HG02970 (cell line): Measurements from ENCODE around the gene MUSK.
"Not testable (repeated sequence)": the region's sequence is repeated elsewhere in the genome, so short reads cannot be mapped to it uniquely, and the experiment has no call there.

Source experiments
- ATAC-seq: cut with Tn5 transposase; IDR thresholded peaks from one replicate; pipeline ENCODE4 v1.9.1; 2021; ENCODE audit warnings: mild to moderate bottlenecking, moderate library complexity, moderate number of reproducible peaks; ENCODE audit not compliant: unreplicated experiment, low FRiP score

The MUSK gene

DNA sequence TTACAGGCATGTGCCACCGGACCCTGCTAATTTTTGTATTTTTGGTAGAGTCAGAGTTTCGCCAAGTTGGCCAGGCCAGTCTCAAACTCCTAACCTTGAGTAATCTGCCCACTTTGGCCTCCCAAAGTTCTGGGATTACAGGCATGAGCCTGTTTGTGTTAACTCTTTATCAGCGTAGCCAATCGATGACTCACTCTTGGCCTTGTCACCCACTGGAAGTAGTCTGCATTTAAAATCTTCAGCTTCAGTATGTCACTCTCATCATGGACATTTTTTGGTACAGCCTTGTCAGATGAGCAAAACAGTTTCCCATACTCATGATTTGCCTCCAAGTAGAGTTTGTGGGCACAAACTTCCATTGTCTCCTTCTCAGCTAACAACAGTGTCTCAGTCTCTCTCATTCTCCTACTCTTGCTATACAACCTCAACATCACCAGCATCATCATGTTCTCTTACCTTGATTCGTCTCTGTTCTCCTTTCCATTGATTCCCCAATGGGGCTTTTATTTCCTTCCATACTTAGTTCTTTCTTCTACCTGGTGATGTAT is 22.5 kb downstream of the MUSK start:
- ATAC-seq, result no peak

DNA sequence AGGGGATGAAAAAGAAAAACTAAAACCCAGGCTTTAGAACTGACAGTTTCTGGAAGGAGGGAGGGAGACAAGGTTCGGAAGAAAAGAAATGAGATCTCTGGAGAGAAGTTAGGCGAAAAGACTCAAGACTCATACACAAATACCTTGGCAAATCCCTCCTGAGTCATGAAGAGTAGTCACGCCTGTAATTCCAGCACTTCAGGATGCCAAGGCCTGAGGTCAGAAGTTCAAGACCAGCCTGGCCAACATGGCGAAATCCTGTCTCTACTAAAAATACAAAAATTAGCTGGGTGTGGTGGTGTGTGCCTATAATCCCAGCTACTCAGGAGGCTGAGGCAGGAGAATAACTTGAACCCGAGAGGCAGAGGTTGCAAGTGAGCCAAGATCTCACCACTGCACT is 27.3 kb downstream of the MUSK start:
- not testable (repeated sequence) for ATAC-seq

DNA sequence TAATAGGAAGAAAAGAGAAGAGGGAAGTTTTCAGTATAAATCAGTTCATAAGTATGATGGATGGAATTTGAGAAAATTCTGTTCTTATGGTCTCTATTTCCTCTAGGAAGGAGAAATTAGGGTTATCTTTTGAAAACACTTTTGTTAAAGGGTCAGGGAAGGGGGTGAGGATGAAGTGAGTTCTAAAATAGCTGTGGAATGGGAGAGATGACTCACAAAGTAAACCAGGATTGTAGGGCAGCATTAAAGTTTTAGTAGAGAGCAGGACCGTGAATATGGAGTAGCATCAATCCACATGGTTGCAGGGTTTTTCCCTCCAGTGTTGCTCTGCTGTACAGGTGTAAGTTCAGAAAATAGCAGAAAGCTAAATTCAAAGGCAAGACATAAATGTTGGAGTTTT is 32.4 kb downstream of the MUSK start:
- no peak for ATAC-seq

- no peak for ATAC-seq
These were observed 35.1 kb downstream of the MUSK start for GRCh38 chr9:110703669-110704068.

- ATAC-seq, result no peak
These were observed 38.8 kb downstream of the MUSK start for GRCh38 chr9:110707419-110707818.

DNA sequence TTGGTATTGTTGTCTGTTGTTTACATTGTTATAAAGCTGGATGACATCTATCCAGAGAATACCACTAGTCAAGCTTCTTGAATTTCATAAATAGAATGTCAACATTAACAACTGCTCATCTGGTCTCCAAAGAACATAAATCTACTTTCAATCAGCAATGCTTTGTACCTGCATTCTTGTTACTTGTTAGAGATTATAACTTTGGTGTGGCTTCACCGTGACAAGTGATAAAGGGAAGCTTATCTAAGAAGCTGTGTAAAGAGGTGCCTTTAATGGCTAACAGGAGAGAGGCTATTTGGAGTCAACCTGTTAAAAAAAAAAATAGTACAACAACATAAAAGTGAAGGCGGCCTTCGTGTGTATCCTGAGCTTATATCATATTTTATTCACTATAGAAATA is 41.8 kb downstream of the MUSK start:
- ATAC-seq, result no peak

GRCh38 chr9:110712955-110713354 is 44.4 kb downstream of the MUSK start:
- no peak for ATAC-seq

DNA sequence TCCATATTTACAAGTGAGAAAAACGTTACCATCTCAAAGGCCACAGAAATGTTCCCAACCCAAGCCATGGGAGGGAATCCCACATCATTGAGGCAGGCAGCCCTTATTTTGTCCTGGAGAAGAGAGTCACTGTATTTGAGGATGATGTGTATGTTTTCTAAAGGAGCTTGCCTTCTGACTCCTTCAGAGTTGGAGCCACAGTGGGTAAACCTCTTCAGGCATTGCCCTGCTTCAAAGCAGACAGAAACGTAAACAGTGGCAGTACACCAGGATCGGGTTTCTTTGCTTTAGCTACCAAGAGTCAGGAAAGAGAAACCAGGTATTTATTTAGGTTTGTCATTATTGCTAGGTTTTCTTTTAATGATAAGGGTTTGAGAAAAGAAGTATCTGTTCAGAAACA is 45.7 kb downstream of the MUSK start:
- ATAC-seq, result no peak

DNA sequence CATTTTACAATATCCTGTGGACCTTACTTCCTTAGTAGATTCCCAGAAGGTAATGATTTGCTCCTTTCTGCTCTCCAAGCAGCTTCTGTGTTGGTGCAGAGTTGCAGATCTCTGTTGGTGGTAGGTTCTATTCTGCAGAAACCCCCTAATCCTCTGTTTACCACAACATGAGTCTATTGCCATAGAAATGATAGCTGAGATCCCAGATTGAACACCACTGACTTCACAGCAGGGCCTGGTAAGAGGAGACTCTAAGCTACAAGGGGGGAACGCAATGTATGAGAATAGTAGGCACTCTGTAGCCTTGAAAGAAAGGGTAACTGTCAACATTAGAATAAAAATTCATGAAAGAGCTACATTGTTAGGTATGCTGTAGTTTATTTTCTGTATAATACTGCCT is 59.5 kb downstream of the MUSK start:
- ATAC-seq, result no peak

DNA sequence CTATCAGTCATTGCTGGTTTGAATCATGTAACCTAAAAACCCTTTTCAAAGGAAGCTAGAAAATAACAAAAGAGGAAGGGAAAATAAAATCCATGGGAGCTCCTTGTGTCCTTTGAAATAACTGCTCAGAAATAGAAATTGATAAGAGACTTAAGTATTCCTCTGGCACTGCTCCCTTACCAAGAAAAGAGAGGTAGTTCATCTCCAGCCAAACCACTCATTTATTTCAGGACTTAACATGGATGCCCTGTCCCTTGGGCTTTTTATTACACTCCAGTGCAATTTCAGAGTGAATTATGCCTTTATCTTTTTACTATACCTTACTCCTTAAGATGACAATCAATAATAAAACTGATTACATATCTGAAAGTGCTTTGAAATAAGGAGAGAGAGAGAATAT is 61.0 kb downstream of the MUSK start:
- no peak for ATAC-seq

DNA sequence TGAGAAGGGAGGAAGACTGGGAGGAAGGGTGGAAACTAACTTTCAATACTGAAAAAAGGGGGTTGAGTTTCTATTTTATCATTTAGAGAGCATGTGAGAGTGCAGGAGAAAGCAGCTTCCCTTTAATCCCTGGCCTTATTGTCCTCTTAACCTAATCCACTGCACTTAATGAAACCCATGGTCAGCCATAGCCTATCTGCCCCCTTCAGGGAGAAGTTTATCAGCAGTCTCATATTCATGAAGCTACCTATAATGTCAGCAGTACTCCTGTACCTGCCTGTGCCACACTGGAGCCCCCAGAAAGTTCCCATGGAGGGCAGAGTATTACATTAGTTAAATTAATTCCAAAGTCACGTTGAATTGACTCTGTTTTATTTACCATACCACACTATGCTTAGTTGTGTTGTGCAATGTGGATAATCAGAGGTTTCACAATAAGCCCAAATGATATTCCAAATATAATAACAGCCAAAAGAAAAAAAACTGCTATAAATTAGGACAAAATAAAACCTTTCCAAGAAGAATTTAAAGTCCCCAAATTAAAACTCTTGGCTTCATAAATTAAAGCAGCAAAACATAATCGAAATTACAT is 62.9 kb downstream of the MUSK start:
- ATAC-seq, result no peak

DNA sequence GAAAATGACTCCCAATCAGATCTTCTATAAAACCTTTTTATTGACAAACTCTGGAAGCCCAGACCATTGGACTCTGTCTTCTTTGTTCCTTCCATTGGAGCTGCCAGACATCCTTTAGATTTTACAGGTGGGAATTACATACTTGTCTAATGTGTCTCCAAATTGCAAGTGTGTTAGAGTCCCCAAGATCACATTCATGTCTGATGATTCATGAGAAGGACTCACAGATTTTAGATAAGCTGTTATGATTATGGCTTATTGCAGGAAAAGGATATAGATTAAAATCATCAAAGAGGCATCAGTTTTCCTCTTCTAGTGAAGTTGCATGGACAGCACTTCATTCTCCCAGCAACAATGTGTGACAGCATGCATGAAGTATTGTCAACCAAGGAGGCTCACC is 70.4 kb downstream of the MUSK start:
- ATAC-seq, result no peak

GRCh38 chr9:110742741-110743371 is 74.3 kb downstream of the MUSK start:
- no peak for ATAC-seq

DNA sequence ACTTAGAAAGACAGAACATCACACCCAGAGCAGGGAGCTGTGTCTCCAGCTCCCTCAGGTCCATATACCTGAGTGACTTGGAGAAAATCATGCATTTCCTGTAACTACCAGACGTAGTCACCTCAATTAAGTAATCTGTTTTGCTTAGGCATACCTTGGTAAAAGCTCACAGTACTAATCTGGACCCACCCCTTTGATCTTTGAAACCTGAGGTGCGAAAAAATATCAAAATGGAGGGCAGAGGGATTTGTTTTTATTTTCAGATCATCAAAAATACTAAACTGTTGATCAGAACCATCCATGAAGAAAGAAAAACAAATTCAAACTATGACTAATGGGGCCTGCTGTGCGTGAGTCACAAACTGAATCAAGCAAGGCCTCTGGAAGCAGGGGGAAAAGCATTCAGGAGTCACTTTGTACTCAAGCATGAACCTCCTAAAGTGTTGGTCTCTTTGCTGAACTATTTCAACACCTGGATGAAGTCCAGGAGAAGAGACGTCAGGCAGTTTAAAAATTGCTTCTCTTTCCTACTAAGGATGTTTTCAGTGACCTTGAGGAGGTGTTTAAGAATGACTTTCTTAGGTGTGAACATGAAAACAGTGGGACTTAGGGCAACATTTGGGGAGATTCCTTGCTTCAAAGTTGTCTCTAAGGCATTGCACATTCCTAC is 76.3 kb downstream of the MUSK start:
- ATAC-seq, result no peak

DNA sequence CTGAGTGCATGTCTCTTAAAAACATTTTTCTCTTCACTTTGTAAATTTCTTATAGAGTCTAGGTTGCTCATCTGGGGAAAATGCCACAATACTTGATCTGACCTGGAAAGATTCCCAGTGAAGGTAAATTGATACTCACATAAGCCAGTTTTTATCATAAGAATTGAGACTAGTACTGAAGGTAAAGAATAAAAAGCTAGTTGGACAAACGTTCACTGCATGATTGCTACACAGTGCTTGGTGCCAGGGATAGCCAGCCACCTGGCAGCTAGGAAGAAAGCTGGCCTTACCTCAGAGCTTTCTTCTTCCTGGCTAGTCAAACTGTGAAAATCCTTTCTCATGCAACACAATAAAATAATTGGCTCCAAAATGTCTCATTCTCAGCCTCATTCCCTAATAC is 77.1 kb downstream of the MUSK start:
- no peak for ATAC-seq

GRCh38 chr9:110746211-110746930 is 77.8 kb downstream of the MUSK start:
- ATAC-seq, result no peak

GRCh38 chr9:110748251-110748893 is 79.8 kb downstream of the MUSK start:
- no peak for ATAC-seq

DNA sequence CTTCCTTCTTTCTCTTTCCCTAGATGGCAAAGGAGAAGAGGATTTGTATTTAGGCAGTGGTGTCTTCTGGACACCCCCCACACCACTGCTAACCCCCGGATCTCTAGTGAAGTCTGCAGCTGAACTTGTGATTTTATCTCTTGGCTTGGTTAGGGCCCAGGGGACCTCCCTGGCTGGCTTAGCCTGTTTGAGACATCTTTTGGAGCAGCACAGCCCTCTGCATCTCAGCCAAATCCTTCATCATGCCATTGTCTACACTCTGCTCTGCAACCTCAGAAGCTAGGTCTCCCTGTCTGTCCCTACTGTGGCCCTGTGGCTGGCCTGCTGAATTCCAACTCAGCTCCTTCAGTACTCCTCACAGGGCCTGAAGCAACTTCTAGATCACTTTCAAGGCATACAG is 81.7 kb downstream of the MUSK start:
- no peak for ATAC-seq

- ATAC-seq, result no peak
These were observed 83.4 kb downstream of the MUSK start for GRCh38 chr9:110751971-110752370.

GRCh38 chr9:110752766-110753165 is 84.2 kb downstream of the MUSK start:
- no peak for ATAC-seq
